ENCODE results near the gene SNCB.

SNCB gene

GRCh38 chr5:176670449-176670848 is 40.1 kb upstream of the SNCB start:
- Histone ChIP-seq H3K36me3 (no peaks in the 10 kb centered on the region), H3K4me3 (ENCODE audit: low read depth in 1 of 2, low read length in 1 of 2) (no peak overlapping the region), H3K4me1 (ENCODE audit: control insufficient read depth in 1 of 2, insufficient read depth in 1 of 2, low read depth in 1 of 2, low read length in 1 of 2) (no peaks in the 10 kb centered on the region), H3K27me3 (peaks cover 84% of the 10 kb centered on the region), H3K27ac (no peak overlapping the region), H3K9me3 (no peaks in the 10 kb centered on the region)
- TF ChIP-seq, protein P1, sequence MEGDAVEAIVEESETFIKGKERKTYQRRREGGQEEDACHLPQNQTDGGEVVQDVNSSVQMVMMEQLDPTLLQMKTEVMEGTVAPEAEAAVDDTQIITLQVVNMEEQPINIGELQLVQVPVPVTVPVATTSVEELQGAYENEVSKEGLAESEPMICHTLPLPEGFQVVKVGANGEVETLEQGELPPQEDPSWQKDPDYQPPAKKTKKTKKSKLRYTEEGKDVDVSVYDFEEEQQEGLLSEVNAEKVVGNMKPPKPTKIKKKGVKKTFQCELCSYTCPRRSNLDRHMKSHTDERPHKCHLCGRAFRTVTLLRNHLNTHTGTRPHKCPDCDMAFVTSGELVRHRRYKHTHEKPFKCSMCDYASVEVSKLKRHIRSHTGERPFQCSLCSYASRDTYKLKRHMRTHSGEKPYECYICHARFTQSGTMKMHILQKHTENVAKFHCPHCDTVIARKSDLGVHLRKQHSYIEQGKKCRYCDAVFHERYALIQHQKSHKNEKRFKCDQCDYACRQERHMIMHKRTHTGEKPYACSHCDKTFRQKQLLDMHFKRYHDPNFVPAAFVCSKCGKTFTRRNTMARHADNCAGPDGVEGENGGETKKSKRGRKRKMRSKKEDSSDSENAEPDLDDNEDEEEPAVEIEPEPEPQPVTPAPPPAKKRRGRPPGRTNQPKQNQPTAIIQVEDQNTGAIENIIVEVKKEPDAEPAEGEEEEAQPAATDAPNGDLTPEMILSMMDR (IDR thresholded peaks at IDR 0.05) = no peak

GRCh38 chr5:176667637-176668036 is 37.3 kb upstream of the SNCB start:
- H3K27me3 ChIP-seq = peaks cover 95% of the 10 kb centered on the region

DNA sequence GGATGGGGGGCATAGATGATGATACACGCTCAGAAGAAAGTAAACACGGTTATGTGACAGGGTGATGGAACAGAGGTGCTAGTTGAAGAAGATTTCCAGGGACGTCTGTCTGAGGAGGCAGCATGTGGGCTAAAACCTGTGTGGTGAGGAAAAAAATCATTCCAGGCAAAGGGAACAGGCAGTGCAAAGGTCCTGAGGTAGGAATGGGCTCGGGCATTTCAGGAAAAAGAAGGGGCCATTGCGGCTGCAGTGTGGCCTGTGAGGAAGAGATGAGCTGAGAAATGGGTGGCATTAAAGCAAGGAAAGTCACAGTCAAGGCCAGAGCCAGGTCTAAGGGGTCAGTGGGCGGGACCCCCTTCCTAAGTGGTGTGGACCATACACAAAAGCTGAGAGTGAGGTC is 35.2 kb upstream of the SNCB start:
- Histone ChIP-seq H3K4me3 (ENCODE audit: low read depth in 1 of 2, low read length in 1 of 2) (no peak overlapping the region), H3K27me3 (peaks cover 83% of the 10 kb centered on the region), H3K9me3 (no peaks in the 10 kb centered on the region), H3K36me3 (no peaks in the 10 kb centered on the region), H3K27ac (no peak overlapping the region), H3K4me1 (ENCODE audit: control insufficient read depth in 1 of 2, insufficient read depth in 1 of 2, low read depth in 1 of 2, low read length in 1 of 2) (peaks cover 0 to 3% of the 10 kb centered on the region in 2 experiments)
- TF ChIP-seq, protein P1 (IDR thresholded peaks at IDR 0.05) = no peak

More at GRCh38 chr5:176667637-176668036, 37.3 kb upstream of the SNCB start:
- Histone ChIP-seq H3K4me1 (ENCODE audit: control insufficient read depth in 1 of 2, insufficient read depth in 1 of 2, low read depth in 1 of 2, low read length in 1 of 2) (no peaks in the 10 kb centered on the region), H3K36me3 (no peaks in the 10 kb centered on the region), H3K9me3 (no peaks in the 10 kb centered on the region), H3K27ac (no peak overlapping the region), H3K4me3 (ENCODE audit: low read depth in 1 of 2, low read length in 1 of 2) (no peak overlapping the region)
- TF ChIP-seq, protein P1 (IDR thresholded peaks at IDR 0.05) = no peak

DNA sequence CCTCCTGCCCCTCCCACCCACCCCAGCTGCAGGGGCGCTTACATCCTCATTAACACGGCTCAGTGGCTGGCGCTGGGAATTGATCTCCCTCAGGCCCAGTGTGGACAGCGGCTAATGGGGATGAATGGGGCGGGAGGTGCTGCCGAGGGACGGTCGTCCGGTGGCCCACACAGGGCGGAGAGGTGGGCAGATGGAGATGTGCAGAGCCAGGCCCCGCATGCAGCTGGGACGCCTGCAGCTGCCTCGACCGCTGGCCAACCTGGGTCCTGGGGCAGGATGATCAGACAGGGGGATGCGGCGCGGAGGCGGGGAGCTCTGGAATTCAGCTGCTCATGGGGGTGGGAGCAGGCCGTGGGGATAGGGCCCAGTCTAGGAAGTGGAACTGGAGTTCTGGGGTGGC is 34.6 kb upstream of the SNCB start:
- Histone ChIP-seq H3K4me1 (ENCODE audit: control insufficient read depth in 1 of 2, insufficient read depth in 1 of 2, low read depth in 1 of 2, low read length in 1 of 2) (peaks cover 0 to 3% of the 10 kb centered on the region in 2 experiments), H3K4me3 (ENCODE audit: low read depth in 1 of 2, low read length in 1 of 2) (no peak overlapping the region), H3K27me3 (peaks cover 77% of the 10 kb centered on the region), H3K36me3 (no peaks in the 10 kb centered on the region), H3K27ac (no peak overlapping the region), H3K9me3 (no peaks in the 10 kb centered on the region)
- TF ChIP-seq, protein P1 (IDR thresholded peaks at IDR 0.05) = no peak

DNA sequence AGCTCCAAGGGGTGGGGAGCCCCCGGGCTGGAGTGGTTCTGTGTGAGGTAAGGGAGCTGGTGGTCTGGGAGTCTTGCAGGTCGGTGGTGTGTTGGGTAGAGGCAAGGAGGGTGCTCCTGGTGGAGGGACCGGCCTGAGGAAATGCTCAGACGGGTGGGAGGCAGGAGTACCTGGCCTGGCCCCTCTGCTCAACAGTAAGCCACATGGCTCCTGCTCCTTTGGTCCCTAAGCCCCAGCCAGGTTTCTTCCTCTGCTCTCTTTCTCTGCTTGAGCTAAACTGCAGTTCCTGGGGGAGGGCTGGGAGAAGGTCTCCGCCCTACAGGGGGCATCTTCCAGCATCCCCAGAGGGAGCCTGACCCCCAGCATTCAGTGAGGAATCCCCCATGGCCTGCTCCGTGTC is 34.1 kb upstream of the SNCB start:
- H3K4me1 ChIP-seq (ENCODE audit: control insufficient read depth in 1 of 2, insufficient read depth in 1 of 2, low read depth in 1 of 2, low read length in 1 of 2) = peaks cover 0 to 3% of the 10 kb centered on the region in 2 experiments
- TF ChIP-seq, protein P1 (IDR thresholded peaks at IDR 0.05) = no peak
- no peak overlapping the region for H3K4me3 ChIP-seq (ENCODE audit: low read depth in 1 of 2, low read length in 1 of 2)
- no peaks in the 10 kb centered on the region for H3K36me3 ChIP-seq
- H3K9me3 ChIP-seq = no peaks in the 10 kb centered on the region
- H3K27ac ChIP-seq = no peak overlapping the region
- H3K27me3 ChIP-seq = peaks cover 73% of the 10 kb centered on the region

GRCh38 chr5:176663566-176663965 is 33.2 kb upstream of the SNCB start:
- H3K27me3 ChIP-seq = peaks cover 64% of the 10 kb centered on the region
- TF ChIP-seq, protein P1 (IDR thresholded peaks at IDR 0.05) = no peak
- H3K27ac ChIP-seq = no peak overlapping the region

More at GRCh38 chr5:176663566-176663965, 33.2 kb upstream of the SNCB start:
- no peaks in the 10 kb centered on the region for H3K9me3 ChIP-seq
- no peaks in the 10 kb centered on the region for H3K36me3 ChIP-seq
- H3K4me3 ChIP-seq (ENCODE audit: low read depth in 1 of 2, low read length in 1 of 2) = no peak overlapping the region
- peaks cover 4 to 9% of the 10 kb centered on the region in 2 experiments for H3K4me1 ChIP-seq (ENCODE audit: control insufficient read depth in 1 of 2, insufficient read depth in 1 of 2, low read depth in 1 of 2, low read length in 1 of 2)

Measured in neutrophil (primary cell).